ENCODE results near the gene TCHHL1.

Gene TCHHL1

GRCh38 chr1:152036267-152037216 lies 52.3 kb downstream of the TCHHL1 start, which contains the start of gene S100A11:
S100A11 (minus strand) TSS chr1:152037004; CDS start chr1:152036915, 89 bp downstream.
- peak; percentile 27 to 58 for DNase-seq

- peak in 1 of 2 experiments; percentile 44 for DNase-seq
Observed at GRCh38 chr1:152035539-152036266, 53.2 kb downstream of the TCHHL1 start.

GRCh38 chr1:152034654-152035538 lies 54.0 kb downstream of the TCHHL1 start:
- DNase-seq = peak; percentile 32 to 67

GRCh38 chr1:152034324-152034653 lies 54.6 kb downstream of the TCHHL1 start:
- DNase-seq = no peak

All from SW 1271 (cell line).